NCI-H2196 (cell line): ENCODE results near the gene BICD2.

Experiments used
- DNase-seq: peaks from one replicate; lab custom pipeline; 2025; ENCODE audit not compliant: unreplicated experiment; lab: John Stamatoyannopoulos, UW

Gene BICD2

DNA sequence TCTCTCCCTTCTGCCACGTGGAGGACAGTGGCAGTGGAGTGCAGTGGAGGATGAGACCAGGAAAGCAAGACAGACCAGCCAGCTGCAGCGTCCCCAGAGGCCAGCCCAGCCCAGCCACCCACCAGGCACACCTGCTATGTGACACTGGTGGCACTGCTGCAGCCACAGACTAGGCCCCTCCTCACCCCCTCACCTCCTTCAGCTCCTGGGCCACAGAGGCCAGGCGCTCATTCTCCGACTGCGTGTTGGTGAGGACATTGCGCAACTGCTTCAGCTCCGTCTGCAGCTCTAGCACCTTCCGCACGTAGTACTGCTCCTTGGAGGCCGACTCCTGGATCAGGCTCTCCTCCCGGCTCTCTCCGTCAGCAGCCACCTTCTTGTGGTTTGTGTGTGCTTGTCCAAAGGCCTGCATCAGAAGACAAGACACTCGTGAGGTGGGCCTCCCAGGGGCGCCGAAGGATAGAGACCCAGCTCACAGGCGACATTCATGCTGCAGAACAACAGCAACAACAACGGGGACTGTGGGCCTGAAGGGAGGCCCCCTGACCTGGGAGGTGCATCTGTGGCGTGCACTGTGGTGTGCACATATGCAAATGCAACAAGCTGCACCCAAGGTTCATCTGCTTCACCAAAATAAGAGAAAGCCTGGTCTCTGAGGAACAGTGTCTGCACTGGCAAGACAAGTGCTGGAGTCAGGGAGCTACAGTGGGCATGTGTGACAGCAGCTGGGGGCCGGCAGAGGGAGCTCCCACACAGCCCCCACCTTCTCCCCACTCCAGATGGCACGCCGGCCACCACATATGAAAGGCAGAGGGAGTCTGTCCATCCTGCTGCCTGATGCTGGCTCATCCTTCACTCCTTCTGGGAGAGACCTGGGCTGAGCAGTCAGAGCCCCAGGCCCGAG is 35.5 kb downstream of the BICD2 start:
- DNase-seq = no peak

DNA sequence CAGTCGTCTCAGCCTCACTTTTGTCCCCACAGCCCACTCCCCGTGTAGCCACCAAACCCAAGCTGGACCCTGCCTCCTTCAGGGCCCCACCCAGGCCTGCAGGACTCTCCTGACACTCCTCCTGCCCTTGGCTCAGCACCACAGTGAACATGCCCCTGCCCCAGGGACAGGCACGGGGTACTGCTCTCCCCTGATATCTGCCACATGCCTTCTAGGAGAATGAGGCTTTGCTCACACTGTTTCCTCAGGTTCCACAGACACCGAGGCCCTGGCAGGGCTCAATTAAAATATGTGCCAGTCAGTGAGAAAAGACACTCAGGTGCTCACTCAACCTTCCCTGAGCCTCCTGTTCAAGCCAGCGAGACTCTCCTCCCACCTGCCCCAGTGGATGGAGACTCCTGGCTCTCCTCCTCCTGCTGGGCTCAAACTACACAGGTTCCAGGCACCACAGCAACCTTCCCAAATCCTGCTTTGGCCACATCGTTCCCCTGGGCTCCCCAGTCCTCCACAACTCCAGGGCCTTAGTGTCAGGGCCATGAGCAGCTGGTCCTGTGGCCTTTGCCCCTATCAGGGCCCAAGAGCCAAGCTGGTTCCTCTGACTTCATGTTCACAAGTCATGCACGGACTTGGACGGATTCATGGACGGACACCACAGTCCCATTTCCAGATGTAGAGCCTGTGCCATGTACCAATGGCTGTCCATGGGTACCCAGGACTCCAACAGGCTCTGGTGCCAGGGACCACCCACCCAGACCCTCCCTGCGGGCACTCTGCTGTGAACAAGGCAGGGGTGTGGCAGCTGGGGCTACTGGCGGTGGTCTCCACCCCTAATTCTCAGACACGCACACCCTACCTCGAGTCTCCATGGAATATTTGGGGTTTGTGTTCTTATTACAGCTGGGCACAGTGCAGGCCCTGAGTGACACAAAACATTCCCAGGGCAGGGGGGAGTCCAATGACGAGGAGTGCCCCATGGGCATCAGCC is 36.6 kb downstream of the BICD2 start:
- no peak for DNase-seq

DNA sequence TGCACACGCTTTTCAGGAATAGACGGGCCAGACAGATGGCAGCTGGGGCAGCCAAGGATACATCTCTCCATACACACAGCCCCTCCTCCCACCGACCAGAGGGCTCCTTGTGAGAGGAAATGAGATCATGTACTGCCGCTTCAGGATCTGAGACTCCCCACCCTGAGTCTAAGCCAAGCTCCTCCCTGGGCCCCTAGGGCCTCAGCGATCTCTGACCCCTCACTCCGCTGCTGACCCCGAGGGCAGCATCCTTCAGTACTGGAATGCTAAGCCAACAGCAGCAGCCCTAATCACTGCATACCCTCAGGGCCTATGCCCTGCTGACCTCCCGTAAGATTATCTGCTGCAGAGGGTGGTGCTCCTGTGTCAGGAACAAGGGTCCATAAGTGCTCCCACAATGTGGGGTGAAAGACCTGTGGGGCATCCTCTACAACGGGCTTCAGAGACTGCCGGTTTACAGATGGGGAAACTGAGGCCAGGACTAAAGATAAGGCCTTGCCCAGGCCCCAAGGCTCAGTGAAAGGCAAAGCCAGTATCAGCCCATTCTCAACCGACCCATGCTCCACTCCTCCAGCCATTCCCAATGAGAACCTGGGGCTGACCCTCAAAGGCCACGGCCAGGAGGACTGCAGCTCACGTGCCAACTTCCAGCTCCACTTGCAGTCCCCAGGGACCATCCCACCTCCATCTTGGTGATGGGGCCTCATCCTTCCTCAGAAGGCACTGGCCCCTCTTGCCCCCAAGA is 37.5 kb downstream of the BICD2 start:
- DNase-seq = peak; percentile 57

DNA sequence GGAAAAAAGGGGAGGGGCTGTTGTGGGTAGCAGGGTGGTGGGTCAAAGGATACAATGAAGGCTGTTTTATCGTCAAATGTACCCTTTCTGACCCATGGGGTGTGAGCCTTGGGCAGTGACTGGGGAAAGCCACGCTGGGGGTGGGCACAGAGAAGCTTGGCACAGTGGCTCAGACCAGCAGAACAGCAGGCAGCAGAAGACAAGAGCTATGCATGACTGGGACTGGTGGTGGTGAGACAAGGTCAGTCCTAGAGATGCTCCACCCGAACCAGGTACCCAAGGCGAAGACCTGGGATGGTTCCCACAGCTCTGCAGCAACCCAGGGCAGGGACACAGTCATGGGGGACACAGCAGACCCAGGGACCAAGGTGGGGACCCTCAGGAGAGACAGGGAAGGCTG is 38.3 kb downstream of the BICD2 start:
- no peak for DNase-seq

DNA sequence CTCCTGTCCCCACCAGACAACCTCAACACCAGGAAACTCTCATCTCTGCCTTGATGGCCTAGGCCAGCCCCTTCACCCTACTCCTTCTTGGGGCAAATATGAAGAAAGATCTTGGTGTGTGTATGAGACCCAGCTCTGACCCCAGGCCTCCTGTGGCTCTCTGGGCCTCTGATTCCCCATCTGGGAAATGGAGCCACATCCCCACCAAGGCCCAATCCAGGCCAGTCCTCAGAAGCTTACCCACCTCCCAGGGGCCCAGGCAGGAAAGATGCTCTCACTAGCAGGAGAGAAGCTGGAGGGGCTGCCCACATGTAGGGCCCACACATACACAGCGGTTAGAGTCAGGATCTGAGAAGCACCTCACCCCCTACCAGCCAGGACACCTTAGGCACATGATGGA is 38.9 kb downstream of the BICD2 start:
- no peak for DNase-seq

DNA sequence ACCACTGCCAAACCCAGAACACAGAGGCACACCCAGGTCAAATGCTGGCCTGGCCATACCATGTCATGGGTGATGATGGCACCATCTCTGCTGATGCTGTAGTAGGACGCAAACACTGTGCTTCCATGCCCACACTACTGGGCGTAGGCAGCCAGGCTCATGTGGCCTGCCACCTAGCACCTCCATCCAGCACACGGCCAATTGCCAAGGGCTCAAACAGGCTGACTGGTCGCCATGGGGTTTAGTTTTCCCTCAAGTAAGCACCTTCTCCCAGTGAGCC is 39.4 kb downstream of the BICD2 start:
- no peak for DNase-seq

DNA sequence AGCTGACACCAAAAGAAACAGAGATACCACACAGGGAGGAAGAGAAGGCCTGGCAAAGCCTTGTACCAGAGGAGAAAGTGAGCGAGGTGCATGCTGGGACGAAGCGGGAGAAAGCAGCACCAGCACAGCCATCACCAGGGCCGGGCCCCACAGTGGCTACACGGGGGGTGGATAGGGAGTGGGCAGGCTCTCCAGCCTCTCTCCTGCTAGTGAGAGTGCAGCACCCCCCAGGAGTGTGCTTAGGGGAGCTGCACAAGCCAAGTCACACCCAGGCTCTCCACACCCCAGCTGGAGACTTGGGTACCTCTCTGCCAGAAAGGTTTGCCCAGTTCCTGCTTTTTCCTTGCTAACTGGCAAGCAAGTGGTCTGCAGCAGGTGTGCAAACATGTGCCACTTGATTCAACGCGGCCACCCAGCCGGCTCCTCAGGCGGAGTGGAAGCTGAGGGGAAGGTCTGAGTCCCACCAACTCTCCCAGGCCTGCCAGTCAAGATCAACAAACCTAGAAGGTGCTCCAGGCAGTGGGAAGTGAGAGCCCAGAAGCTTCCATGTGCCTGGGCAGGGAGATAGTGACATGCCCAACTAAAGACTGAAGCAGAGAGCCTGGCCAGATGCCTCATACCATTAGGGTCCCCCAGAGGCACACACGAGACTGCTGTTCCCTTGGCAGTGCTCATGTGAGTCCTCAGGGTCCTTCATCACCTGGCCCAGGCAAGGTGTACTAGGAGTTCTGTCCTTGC is 39.9 kb downstream of the BICD2 start:
- DNase-seq = peak; percentile 34

DNA sequence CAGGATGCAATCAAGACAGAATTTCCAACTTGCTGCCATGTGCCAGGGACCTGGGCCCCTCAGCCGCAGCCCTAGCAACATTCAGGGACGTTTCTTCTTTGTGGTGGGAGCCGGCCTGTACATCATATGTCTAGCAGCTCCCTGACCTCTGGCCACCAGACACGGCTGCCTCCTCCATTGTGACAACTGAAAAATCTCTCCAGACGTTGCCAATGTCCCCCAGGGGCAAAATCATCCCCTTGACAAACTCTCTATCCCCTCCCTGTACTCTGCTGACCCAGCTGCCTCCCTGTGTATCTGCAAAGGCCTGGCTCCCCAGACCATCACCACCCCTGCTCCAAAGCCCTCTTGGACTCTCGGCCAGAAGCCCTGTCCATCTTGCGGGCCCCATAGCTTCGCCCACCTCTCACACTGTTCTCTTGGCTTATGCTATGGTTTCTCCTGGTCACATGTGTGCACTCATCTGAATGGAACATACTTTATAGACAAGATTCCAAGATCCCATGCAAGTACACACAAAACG is 40.8 kb downstream of the BICD2 start:
- DNase-seq = no peak

DNA sequence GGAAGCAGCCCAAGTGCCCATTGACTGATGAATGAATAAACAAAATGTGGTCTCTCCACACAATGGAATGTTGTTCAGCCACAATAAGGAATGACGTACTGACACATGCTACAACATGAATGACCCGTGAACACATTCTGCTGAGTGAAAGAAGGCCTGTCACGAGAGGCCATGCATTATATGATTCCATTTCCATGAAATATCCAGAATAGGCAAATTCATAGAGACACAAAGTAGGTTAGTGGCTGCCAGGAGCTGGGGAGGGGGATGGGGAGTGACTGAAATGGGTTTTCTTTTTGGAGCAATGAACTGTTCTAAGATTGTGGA is 41.4 kb downstream of the BICD2 start:
- no peak for DNase-seq

DNA sequence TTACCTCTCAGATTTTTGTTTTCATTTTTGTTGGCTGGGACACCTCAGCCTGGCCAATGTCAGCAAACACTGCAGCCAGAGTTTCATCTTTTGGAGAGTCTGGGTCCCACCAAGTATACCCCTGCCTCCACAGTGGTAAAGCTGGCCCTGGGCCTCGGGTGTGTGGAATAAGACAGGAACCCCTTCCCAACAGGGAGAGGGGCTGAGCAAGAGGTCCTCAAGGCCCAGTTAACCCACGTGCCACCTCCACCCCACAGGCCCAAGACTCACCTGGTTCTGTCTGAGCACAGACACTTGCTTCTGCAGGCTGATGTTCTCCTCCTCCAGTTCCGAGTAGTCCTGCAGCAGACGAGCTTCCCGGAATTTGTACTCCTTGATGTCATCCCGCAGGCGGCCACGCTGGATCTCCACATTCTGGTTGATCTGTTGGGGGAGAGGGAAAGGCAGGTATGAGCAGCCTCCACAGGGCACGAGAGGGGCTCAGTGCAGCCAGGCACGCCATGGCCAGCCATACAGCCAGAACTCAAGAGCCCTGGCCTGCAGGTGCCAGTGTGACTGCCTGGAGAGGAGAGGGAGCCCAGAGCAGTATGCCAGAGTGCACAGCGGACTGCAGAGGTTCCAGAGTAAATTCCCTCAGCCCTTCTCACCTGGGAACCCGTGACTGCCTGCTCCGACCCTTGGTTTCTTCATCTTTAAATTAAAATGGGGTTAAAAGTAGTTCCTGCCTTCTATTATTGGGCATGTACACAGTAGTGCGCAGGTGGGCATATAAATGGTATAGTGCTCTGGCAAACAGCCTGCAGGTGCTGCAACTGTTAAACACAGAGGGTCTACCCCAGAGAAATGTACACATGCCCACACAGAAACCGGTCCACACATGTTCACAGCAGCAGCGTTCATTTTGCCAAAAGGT is 42.0 kb downstream of the BICD2 start:
- no peak for DNase-seq

DNA sequence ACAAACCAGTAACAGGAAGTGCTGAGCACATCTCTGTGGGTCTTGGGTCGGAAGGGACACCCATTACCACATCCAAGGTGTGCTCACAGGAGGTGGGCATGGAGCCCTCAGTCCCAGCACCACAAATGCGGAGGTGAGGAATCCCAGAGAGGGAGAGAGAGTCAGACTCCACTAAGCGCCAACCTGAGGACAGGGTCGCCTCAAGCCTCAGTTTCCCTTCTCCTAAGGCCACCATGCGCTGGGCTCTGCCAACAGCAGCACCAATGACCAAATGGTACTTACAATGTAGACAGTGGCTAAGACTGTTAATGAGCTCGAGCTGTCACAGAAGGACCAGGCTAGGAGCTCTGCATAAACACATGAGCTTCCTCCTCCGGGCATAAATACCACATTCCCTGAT is 43.1 kb downstream of the BICD2 start:
- DNase-seq = no peak

DNA sequence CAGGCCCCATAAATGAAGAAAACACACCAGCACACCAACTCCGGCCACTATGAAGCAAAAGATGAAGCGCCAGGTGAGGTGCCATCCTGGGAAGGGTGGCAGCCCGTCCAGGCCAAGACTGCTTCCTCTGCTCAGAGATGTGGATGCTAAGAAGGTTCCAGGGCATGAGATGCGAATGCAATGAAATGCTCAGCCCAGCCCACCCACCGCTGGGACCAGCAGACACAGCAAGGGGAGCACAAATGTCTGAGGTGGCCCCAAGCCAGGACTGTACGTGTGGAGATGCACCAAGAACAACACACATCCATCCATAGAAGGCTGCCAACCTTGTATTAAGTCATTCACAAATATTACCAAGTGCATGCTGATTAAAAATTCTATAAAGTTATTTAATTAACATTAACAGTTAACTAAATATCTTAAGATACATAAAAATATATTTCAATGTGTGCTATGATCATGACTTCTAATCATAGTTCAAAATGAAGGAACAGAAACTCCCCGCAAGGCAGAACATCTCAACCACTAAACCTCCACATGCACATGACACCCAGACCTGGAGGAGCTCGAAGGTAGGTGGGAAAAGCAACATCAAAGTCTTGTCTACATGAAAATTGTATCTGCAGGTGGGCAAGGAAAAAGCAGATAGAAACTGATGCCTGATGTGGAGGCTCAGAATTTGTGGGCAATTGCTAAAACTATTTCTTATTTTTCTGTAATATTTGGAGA is 43.7 kb downstream of the BICD2 start:
- DNase-seq = no peak

DNA sequence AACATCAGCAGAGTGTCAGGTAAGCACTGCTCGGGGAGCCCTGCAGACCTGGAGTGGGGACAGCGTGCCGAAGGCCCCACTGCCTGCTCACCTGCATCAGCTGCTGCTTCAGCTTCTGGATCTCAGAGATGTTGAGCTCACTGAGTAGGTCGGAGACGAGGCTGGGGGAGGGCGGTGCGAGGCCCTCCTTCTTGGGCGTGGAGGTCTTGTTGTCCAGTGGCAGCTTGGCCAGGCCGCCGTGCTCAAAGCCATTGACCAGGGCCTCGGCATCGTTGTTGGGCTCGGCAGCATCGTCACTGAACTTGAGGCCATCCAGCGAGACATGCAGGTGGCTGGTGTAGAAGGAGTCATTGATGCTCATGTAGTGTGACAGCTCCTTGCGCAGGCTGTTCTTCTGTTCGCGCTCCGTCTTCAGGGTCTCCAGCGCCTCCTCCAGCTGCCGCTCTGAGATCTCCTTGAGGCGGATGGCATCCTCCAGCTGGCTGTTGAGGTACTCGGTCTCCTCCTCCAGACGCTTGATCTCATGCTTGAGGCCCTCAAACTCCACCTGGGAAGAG is 44.3 kb downstream of the BICD2 start:
- no peak for DNase-seq

DNA sequence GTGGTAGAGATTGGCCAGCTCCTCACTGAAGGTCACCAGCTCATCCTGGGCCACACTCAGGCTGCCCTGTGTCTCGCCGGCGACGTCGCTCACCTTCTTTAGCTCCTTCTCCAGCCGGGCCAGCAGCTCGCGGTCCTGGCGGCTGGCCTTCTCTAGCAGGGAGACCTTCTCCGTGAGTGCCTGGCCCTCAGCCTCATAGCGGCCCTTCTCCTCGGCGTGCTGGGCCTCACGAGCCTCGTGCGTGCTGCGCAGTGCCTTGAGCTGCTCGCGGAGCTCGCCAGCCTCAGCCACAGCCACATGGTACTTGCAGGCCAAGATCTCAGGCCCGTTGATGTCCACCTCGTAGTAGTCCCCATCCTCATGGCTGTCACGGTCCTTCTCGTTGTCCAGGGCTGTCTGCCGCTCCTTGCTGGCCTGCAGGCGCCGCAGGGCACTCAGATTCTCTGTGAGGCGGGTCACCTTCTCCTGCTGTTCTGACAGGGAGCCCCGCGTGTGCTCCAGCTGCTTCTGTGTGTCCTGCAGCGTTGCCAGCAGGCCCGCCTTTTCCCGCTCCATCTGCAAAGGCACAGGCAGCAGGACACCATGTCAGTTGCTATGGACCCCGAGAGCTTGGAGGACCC is 45.5 kb downstream of the BICD2 start:
- DNase-seq = no peak

DNA sequence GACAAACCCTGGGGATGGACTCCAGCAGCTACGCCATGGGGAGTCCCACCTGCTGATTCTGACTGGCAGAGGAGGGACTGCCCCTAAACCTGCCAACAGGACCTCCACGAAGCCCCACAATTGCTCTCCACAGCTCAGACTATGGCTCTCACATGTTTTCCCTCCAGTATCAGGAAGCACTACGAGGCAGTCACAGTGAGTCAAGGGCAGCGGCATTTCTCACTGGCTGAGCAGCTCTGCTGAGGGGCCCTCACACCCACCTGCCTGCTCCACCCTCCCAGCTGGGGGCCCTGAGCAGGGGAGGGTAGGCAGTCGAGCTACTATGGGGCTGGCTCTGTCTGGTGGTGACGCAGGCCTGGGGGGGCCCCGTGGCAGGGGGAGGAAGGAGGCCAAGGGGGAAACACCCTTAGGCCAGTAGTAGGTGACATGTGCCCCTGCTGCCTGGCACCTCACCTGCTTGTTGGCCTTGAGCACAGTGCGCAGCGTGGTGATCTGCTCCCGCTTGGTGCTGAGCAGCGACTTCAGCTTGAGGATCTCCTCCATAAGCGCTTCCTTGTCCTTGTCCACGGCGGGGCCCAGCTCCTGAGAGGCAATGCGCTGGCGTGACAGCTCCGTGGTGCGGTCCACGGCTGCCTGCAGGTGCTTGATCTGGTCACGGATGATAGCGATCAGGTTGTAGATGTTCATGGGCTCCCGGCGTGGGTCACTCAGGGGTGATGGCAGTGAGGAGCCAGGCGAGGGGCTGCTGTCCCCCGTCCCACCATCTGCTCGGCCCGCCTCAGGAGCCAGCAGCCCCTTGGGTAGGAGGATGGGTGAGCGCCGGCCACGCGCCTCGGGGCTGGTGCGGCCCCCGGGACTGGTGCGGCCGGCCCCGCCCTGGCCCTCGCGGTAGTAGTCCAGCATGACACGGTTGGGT is 46.3 kb downstream of the BICD2 start:
- DNase-seq = no peak

DNA sequence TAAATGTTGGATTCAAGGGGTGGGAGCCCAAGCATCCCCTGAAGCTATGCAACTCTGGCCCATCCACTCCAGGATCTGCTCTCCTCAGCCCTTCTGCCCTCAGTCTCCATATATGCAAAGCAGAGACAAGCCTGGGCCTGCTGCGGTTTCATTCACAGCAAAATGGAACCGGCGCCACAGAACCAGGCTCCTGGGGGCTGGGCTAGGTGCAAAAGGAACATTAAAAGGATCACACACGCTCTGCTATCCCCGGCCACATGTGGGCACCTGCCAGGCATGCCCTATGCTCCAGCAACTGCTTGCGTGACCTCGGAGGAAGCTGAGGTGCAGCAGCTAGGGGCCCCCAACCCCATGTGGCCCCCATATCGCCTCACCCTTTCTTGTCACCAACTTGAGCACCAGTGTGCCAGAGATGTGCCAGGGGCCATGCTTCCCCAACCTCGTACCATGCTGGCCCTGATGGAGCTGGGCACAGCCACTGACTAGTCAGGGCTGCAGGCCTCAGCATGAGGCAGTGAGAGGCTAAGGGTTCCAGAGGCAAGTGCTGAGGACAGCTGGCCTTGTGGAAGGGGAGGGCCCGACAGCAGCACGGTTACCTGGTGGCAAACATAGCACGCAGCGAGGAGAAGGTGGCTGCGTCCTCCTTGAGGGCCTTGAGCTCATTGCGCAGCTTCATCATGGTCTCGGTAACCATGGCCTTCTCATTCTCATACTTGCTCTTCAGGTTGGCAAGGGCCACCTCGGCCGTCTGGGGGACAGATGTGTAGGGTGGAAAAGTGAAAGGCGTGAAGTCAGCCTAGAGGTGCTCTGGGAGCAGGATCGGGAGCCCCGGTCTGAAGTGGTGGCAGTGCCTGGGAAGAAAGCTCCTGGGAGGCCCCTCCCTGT is 47.2 kb downstream of the BICD2 start:
- DNase-seq = no peak
